Measurements from ENCODE around the gene CNEP1R1.

GRCh38 chr16:49993579-49993978 lies 31.4 kb upstream of the CNEP1R1 start:
- TF ChIP-seq CTCF (IDR thresholded peaks at IDR 0.05; ENCODE audit: insufficient read depth, low read length) (no peak), POLR2AphosphoS5 (IDR thresholded peaks at IDR 0.05; ENCODE audit: low read depth) (no peak), GABPA (IDR thresholded peaks at IDR 0.05; ENCODE audit: low read depth) (no peak)

All from HL-60 (cell line).